Neural cell (in vitro differentiated cells): Measurements from ENCODE around the gene BICRA. TPM values are rescaled to one million over a fixed set of nuclear protein-coding genes. Genes with fewer than 3 reads are reported as not detected.

ENCODE experiments used
- H2AFZ ChIP-seq: fragments of 200-600, 300-800 bp; sonication (generic), shearing (Covaris generic); 2 replicates; pipeline ENCODE4 v1.6.0; 2014; ENCODE audit warnings: low read depth, mild to moderate bottlenecking, antibody characterized with exemption, low read length, moderate library complexity
- H3F3A ChIP-seq: fragments of 200-600 bp; shearing (Covaris generic); 2 replicates; pipeline ENCODE4 v1.6.1; 2016; ENCODE audit warnings: mild to moderate bottlenecking, moderate library complexity, mixed read lengths, antibody characterized with exemption, low read length; ENCODE audit not compliant: insufficient read depth, poor library complexity, severe bottlenecking
- H3K27ac ChIP-seq: fragments of 200-600, 300-800 bp; sonication (generic), shearing (Covaris generic); 2 replicates; pipeline ENCODE4 v1.5.1; 2014; ENCODE audit warnings: mild to moderate bottlenecking, low read length, moderate library complexity
- H3K27me3 ChIP-seq: fragments of 300-800, 200-600 bp; sonication (generic), shearing (Covaris generic); 2 replicates; pipeline ENCODE4 v1.6.0; 2014; ENCODE audit warnings: mild to moderate bottlenecking, low read depth, low read length, moderate library complexity; ENCODE audit not compliant: insufficient read depth
- H3K36me3 ChIP-seq: fragments of 300-800, 200-600 bp; sonication (generic), shearing (Covaris generic); 2 replicates; pipeline ENCODE4 v1.5.1; 2014; ENCODE audit warnings: mild to moderate bottlenecking, antibody characterized with exemption, low read length, moderate library complexity; ENCODE audit not compliant: insufficient read depth
- H3K4me2 ChIP-seq: fragments of 300-800, 200-600 bp; sonication (generic), shearing (Covaris generic); 2 replicates; pipeline ENCODE4 v1.6.0; 2014; ENCODE audit warnings: mild to moderate bottlenecking, low read length
- H3K4me3 ChIP-seq: fragments of 300-800, 200-600 bp; sonication (generic), shearing (Covaris generic); 2 replicates; pipeline ENCODE4 v1.5.1; 2014; ENCODE audit warnings: mild to moderate bottlenecking, low read length, moderate library complexity
- H3K79me2 ChIP-seq: fragments of 200-600 bp; shearing (Covaris generic); replicated peaks from 2 replicates; pipeline ENCODE4 v1.6.0; 2014; ENCODE audit warnings: mild to moderate bottlenecking, low read length, moderate library complexity; ENCODE audit not compliant: insufficient read depth
- H3K9ac ChIP-seq: fragments of 300-800, 200-600 bp; sonication (generic), shearing (Covaris generic); 2 replicates; pipeline ENCODE4 v1.6.1; 2016; ENCODE audit warnings: mild to moderate bottlenecking, low read length, mixed read lengths
- H3K9me2 ChIP-seq: fragments of 200-600 bp; shearing (Covaris generic); 2 replicates; pipeline ENCODE4 v1.6.1; 2016; ENCODE audit warnings: mild to moderate bottlenecking, low read length, mixed read lengths; ENCODE audit not compliant: insufficient read depth
- H3K9me3 ChIP-seq: fragments of 200-600, 300-800 bp; sonication (generic), shearing (Covaris generic); 2 replicates; pipeline ENCODE4 v1.6.1; 2016; ENCODE audit warnings: mild to moderate bottlenecking, mixed run types, low read length, moderate library complexity, mixed read lengths
- H4K20me1 ChIP-seq: fragments of 200-600 bp; shearing (Covaris generic); 2 replicates; pipeline ENCODE4 v1.6.1; 2016; ENCODE audit warnings: mild to moderate bottlenecking, mixed run types; ENCODE audit not compliant: insufficient read depth
- CTCF ChIP-seq: fragments of 450-650 bp; IDR thresholded peaks from 2 replicates; pipeline ENCODE4 v1.5.1; 2014; ENCODE audit warnings: antibody characterized with exemption, mild to moderate bottlenecking, moderate library complexity; ENCODE audit not compliant: poor library complexity, severe bottlenecking
- EP300 ChIP-seq: fragments of 450-650 bp; conservative IDR thresholded peaks from 2 replicates; pipeline ENCODE4 v1.6.1; 2014; ENCODE audit warnings: antibody characterized with exemption, mild to moderate bottlenecking, moderate library complexity; ENCODE audit not compliant: poor library complexity, severe bottlenecking
- EZH2 ChIP-seq: fragments of 200-600, 300-800 bp; shearing (Covaris generic), sonication (generic); IDR thresholded peaks from 2 replicates; pipeline ENCODE4 v1.6.1; 2014; ENCODE audit warnings: antibody characterized with exemption, low read length, borderline replicate concordance, mild to moderate bottlenecking; ENCODE audit not compliant: insufficient read depth, poor library complexity, severe bottlenecking
- MXI1 ChIP-seq: fragments of 450-650 bp; conservative IDR thresholded peaks from 2 replicates; pipeline ENCODE4 v1.6.1; 2014; ENCODE audit warnings: antibody characterized with exemption, mild to moderate bottlenecking; ENCODE audit not compliant: poor library complexity, severe bottlenecking
- POLR2AphosphoS5 ChIP-seq: IDR thresholded peaks from 2 replicates; pipeline ENCODE4 v1.6.1; 2012
- RAD21 ChIP-seq: fragments of 450-650 bp; conservative IDR thresholded peaks from 2 replicates; pipeline ENCODE4 v1.6.1; 2014; ENCODE audit warnings: antibody characterized with exemption, mild to moderate bottlenecking, moderate library complexity
- SMC3 ChIP-seq: fragments of 450-650 bp; conservative IDR thresholded peaks from 2 replicates; pipeline ENCODE4 v1.6.1; 2014; ENCODE audit warnings: antibody characterized with exemption, mild to moderate bottlenecking, moderate library complexity; ENCODE audit not compliant: poor library complexity
- TAF1 ChIP-seq: IDR thresholded peaks from 2 replicates; pipeline ENCODE4 v1.6.1; 2012; ENCODE audit warnings: low read depth
- polyA plus RNA-seq: library from polyadenylated mRNA; depleted of rRNA; stranded (reverse); fragments of >200 nt; gene quantifications from 2 replicates; pipeline ENCODE4 v1.2.3, GENCODE V29; 2014
- TF ChIP-seq, protein P1 (sequence below): IDR thresholded peaks from 2 replicates; pipeline ENCODE4 v1.6.1; 2012; ENCODE audit warnings: borderline replicate concordance

The BICRA gene
- polyA plus RNA-seq, 1 donor from 2014 or later: 0.11 TPM

DNA sequence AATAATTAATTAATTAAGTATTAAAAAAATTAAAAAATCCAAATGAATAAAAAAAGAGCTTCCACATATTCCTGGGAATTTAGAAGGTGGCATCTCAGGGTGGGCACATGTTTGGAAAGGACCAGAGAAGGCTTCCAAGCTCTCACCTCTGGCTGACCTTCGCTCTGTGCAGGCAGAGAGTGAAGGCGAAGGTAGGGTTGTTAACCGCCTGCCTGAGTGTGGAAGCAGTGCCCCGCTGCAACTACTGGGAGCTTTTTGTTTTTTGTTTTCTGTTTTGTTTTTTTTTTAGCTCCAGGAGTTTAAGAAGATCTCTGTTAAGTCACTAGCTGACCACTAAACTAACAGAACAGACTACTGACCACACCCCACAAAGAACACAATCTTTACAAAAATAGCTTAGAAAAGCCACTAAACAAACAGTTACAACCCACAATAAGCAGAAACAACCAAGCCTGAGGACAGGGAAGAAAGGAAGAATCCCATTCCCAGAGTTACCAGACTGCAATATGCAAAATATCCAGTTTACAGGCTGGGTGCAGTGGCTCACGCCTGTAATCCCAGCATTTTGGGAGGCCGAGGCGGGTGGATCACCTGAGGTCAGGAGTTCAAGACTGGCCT is 47.4 kb upstream of the BICRA start:
- H3K4me2 ChIP-seq: no peak overlapping the region
- H3K36me3 ChIP-seq: no peaks in the 10 kb centered on the region
- H3K4me3 ChIP-seq: no peak overlapping the region
- H4K20me1 ChIP-seq: no peaks in the 10 kb centered on the region
- H3K27me3 ChIP-seq: no peaks in the 10 kb centered on the region
- H3K27ac ChIP-seq: no peak overlapping the region
- H3F3A ChIP-seq: no peaks in the 10 kb centered on the region
- no peaks in the 10 kb centered on the region for H3K79me2 ChIP-seq
- H2AFZ ChIP-seq: no peak overlapping the region
- H3K9me3 ChIP-seq: no peaks in the 10 kb centered on the region
- no peak for TF ChIP-seq TAF1
- no peak for TF ChIP-seq EP300
- no peak for TF ChIP-seq EZH2
- no peak for TF ChIP-seq SMC3
- no peak for TF ChIP-seq POLR2AphosphoS5
- TF ChIP-seq, protein P1, sequence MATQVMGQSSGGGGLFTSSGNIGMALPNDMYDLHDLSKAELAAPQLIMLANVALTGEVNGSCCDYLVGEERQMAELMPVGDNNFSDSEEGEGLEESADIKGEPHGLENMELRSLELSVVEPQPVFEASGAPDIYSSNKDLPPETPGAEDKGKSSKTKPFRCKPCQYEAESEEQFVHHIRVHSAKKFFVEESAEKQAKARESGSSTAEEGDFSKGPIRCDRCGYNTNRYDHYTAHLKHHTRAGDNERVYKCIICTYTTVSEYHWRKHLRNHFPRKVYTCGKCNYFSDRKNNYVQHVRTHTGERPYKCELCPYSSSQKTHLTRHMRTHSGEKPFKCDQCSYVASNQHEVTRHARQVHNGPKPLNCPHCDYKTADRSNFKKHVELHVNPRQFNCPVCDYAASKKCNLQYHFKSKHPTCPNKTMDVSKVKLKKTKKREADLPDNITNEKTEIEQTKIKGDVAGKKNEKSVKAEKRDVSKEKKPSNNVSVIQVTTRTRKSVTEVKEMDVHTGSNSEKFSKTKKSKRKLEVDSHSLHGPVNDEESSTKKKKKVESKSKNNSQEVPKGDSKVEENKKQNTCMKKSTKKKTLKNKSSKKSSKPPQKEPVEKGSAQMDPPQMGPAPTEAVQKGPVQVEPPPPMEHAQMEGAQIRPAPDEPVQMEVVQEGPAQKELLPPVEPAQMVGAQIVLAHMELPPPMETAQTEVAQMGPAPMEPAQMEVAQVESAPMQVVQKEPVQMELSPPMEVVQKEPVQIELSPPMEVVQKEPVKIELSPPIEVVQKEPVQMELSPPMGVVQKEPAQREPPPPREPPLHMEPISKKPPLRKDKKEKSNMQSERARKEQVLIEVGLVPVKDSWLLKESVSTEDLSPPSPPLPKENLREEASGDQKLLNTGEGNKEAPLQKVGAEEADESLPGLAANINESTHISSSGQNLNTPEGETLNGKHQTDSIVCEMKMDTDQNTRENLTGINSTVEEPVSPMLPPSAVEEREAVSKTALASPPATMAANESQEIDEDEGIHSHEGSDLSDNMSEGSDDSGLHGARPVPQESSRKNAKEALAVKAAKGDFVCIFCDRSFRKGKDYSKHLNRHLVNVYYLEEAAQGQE: no peak
- TF ChIP-seq RAD21: no peak
- TF ChIP-seq CTCF: no peak
- no peak for TF ChIP-seq MXI1
- no peaks in the 10 kb centered on the region for H3K9me2 ChIP-seq
- no peak overlapping the region for H3K9ac ChIP-seq

DNA sequence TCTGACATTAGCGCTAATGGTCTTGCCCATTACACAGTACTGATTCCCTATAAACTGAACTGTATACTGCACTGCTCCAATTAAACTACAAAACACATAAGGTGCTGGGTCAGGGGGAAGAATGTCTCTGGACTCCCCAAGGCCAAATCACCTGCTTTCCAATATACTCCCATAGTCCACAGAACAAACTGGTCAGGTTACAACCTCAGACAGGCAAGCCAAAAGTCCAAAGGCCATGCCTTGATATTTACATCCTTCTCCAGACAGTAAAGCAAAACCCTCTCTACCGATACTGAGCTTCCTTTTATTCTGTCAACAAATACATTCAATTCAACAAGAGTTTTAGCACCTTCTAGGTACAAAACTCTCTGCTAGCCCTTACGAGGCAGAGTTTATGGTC is 44.9 kb upstream of the BICRA start:
- H2AFZ ChIP-seq: no peak overlapping the region
- H3K9ac ChIP-seq: no peak overlapping the region
- H3K27ac ChIP-seq: no peak overlapping the region
- no peak overlapping the region for H3K4me3 ChIP-seq
- H3F3A ChIP-seq: no peaks in the 10 kb centered on the region
- no peaks in the 10 kb centered on the region for H3K36me3 ChIP-seq
- H3K4me2 ChIP-seq: no peak overlapping the region
- H3K9me2 ChIP-seq: no peaks in the 10 kb centered on the region
- H3K79me2 ChIP-seq: no peaks in the 10 kb centered on the region
- no peaks in the 10 kb centered on the region for H3K27me3 ChIP-seq
- TF ChIP-seq TAF1 (no peak), EZH2 (no peak)
- H4K20me1 ChIP-seq: no peaks in the 10 kb centered on the region
- H3K9me3 ChIP-seq: no peaks in the 10 kb centered on the region

DNA sequence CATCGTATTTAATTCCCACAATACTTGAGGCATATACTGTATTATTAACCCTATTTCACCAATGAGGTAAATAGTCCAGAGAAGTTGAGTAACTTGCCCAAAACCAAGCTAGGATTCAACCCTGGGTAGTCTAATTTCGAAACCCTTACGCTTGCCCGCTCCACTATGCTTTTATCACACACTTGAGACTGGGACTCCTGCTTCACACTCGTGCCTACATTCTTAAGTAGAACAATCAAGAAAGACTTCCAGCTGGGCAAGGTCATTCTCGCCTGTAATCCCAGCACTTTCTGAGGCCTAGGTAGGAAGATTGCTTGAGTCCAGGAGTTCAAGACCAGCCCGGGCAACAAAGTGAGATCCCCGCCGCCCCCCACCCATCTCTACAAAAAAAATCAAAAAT is 39.6 kb upstream of the BICRA start:
- no peak overlapping the region for H2AFZ ChIP-seq
- H3K9me2 ChIP-seq: no peaks in the 10 kb centered on the region
- no peaks in the 10 kb centered on the region for H4K20me1 ChIP-seq
- no peaks in the 10 kb centered on the region for H3K27me3 ChIP-seq
- no peaks in the 10 kb centered on the region for H3K79me2 ChIP-seq
- TF ChIP-seq, protein P1: no peak
- TF ChIP-seq SMC3: no peak
- TF ChIP-seq MXI1: no peak
- no peak for TF ChIP-seq EZH2
- TF ChIP-seq POLR2AphosphoS5: no peak
- no peaks in the 10 kb centered on the region for H3K36me3 ChIP-seq
- no peak overlapping the region for H3K9ac ChIP-seq
- no peak overlapping the region for H3K4me3 ChIP-seq
- H3K4me2 ChIP-seq: no peak overlapping the region
- no peak overlapping the region for H3K27ac ChIP-seq
- no peaks in the 10 kb centered on the region for H3K9me3 ChIP-seq
- H3F3A ChIP-seq: no peaks in the 10 kb centered on the region
